Neural progenitor cell (in vitro differentiated cells): ENCODE data around the gene GALNT18. TPM values are rescaled to one million over a fixed set of nuclear protein-coding genes. Genes with fewer than 3 reads are reported as not detected.
A peak's percentile ranks its signal among the peaks of the same experiment; 100 is the strongest.

Source experiments
- DNase-seq: peaks from one replicate; pipeline ENCODE4 v3.0.0-alpha.2; 2016; ENCODE audit warnings: low spot score
- H2AFZ ChIP-seq: fragments of 200-600 bp; sonication (generic); replicated peaks from 2 replicates; pipeline ENCODE4 v1.6.1; 2016; ENCODE audit warnings: antibody characterized with exemption
- H3F3A ChIP-seq: fragments of 200-600 bp; sonication (generic); 2 replicates; pipeline ENCODE4 v1.6.1; 2016; ENCODE audit warnings: antibody characterized with exemption, low read depth
- H3K27ac ChIP-seq: fragments of 200-600 bp; sonication (generic); 2 replicates; pipeline ENCODE4 v1.5.1; 2016; ENCODE audit warnings: mild to moderate bottlenecking
- H3K27me3 ChIP-seq: fragments of 200-600 bp; sonication (generic); 2 replicates; pipeline ENCODE4 v1.6.1; 2016; ENCODE audit warnings: mild to moderate bottlenecking, moderate library complexity
- H3K36me3 ChIP-seq: fragments of 200-600 bp; sonication (generic); 2 replicates; pipeline ENCODE4 v1.5.1; 2016
- H3K4me1 ChIP-seq: fragments of 200-600 bp; sonication (generic); 2 replicates; pipeline ENCODE4 v1.6.1; 2016; ENCODE audit warnings: mixed run types
- H3K4me2 ChIP-seq: fragments of 200-600 bp; sonication (generic); 2 replicates; pipeline ENCODE4 v1.6.1; 2016
- H3K4me3 ChIP-seq: fragments of 200-600 bp; sonication (generic); 2 replicates; pipeline ENCODE4 v1.5.1; 2016
- H3K79me2 ChIP-seq: fragments of 200-600 bp; sonication (generic); 2 replicates; pipeline ENCODE4 v1.6.1; 2016; ENCODE audit warnings: low read depth
- H3K9ac ChIP-seq: fragments of 200-600 bp; sonication (generic); 2 replicates; pipeline ENCODE4 v1.6.1; 2016
- H3K9me3 ChIP-seq: fragments of 200-600 bp; sonication (generic); 2 replicates; pipeline ENCODE4 v1.5.1; 2016; ENCODE audit warnings: low read depth
- H4K20me1 ChIP-seq: fragments of 200-600 bp; sonication (generic); 2 replicates; pipeline ENCODE4 v1.6.1; 2016; ENCODE audit warnings: low read depth
- H3K27ac Mint-ChIP-seq: 3 replicates; pipeline ENCODE4 v1.8.0; 2021; ENCODE audit warnings: mixed read lengths
- H3K27me3 Mint-ChIP-seq: 2 replicates; pipeline ENCODE4 v1.8.0; 2022; ENCODE audit warnings: low read depth, mild to moderate bottlenecking, inconsistent platforms, moderate library complexity, mixed read lengths; ENCODE audit not compliant: insufficient read depth
- H3K36me3 Mint-ChIP-seq: 3 replicates; pipeline ENCODE4 v1.8.0; 2021; ENCODE audit warnings: mixed read lengths
- H3K4me1 Mint-ChIP-seq: 3 replicates; pipeline ENCODE4 v1.8.0; 2021; ENCODE audit warnings: mixed read lengths
- H3K4me3 Mint-ChIP-seq: 3 replicates; pipeline ENCODE4 v1.8.0; 2021; ENCODE audit warnings: mild to moderate bottlenecking, moderate library complexity, mixed read lengths
- H3K9me3 Mint-ChIP-seq: 3 replicates; pipeline ENCODE4 v1.8.0; 2020; ENCODE audit warnings: mixed read lengths
- CTCF ChIP-seq: fragments of 200-600 bp; sonication (generic); IDR thresholded peaks from 2 replicates; pipeline ENCODE4 v1.5.1; 2017; ENCODE audit warnings: antibody characterized with exemption, mild to moderate bottlenecking
- EZH2 ChIP-seq: fragments of 200-600 bp; sonication (generic); IDR thresholded peaks from 2 replicates; pipeline ENCODE4 v1.6.1; 2017; ENCODE audit warnings: antibody characterized with exemption, mild to moderate bottlenecking, moderate library complexity
- EZH2phosphoT487 ChIP-seq: fragments of 200-600 bp; sonication (generic); IDR thresholded peaks from 2 replicates; pipeline ENCODE4 v1.6.1; 2017; ENCODE audit warnings: antibody characterized with exemption
- total RNA-seq: library from RNA; depleted of rRNA; stranded (reverse); fragments of >200 nt; gene quantifications from 2 replicates; pipeline ENCODE4 v1.2.3, GENCODE V29; 2015; ENCODE audit warnings: low replicate concordance

Gene GALNT18
- total RNA-seq, 1 donor from 2014 or later: 2.4 TPM

GRCh38 chr11:11565636-11566035 is 56.2 kb downstream of the GALNT18 start:
- Histone ChIP-seq H3K79me2 (no peaks in the 10 kb centered on the region), H3K9ac (no peak overlapping the region), H4K20me1 (no peaks in the 10 kb centered on the region), H3K4me3 (no peak overlapping the region), H3K27me3 (no peaks in the 10 kb centered on the region), H3K27ac (no peak overlapping the region), H3F3A (no peaks in the 10 kb centered on the region), H3K36me3 (no peaks in the 10 kb centered on the region), H3K4me1 (no peaks in the 10 kb centered on the region), H3K9me3 (no peaks in the 10 kb centered on the region), H3K4me2 (no peak overlapping the region), H2AFZ (no peak overlapping the region)
- TF ChIP-seq EZH2phosphoT487: no peak
- no peak for TF ChIP-seq CTCF
- no peak for TF ChIP-seq EZH2
- Mint-ChIP-seq H3K27me3 (no peaks in the 10 kb centered on the region), H3K36me3 (no peaks in the 10 kb centered on the region), H3K4me1 (peaks cover 6% of the 10 kb centered on the region), H3K4me3 (no peak overlapping the region), H3K9me3 (no peaks in the 10 kb centered on the region), H3K27ac (no peak overlapping the region)
- DNase-seq: no peak

- H3K27ac Mint-ChIP-seq: peak overlapping the region; percentile 50
- no peak overlapping the region for H3K27ac ChIP-seq
Measured at GRCh38 chr11:11563200-11563975, 58.4 kb downstream of the GALNT18 start.

GRCh38 chr11:11561991-11562390 is 59.8 kb downstream of the GALNT18 start:
- Histone ChIP-seq H3K4me3 (no peak overlapping the region), H2AFZ (no peak overlapping the region), H3K4me1 (no peaks in the 10 kb centered on the region), H3K27ac (no peak overlapping the region), H3K4me2 (no peak overlapping the region), H3K9me3 (no peaks in the 10 kb centered on the region), H3K9ac (no peak overlapping the region), H4K20me1 (no peaks in the 10 kb centered on the region), H3K36me3 (no peaks in the 10 kb centered on the region), H3K79me2 (no peaks in the 10 kb centered on the region), H3K27me3 (no peaks in the 10 kb centered on the region), H3F3A (no peaks in the 10 kb centered on the region)
- Mint-ChIP-seq H3K36me3 (no peaks in the 10 kb centered on the region), H3K9me3 (no peaks in the 10 kb centered on the region), H3K4me1 (no peaks in the 10 kb centered on the region), H3K27ac (no peak overlapping the region), H3K27me3 (peaks cover 3% of the 10 kb centered on the region), H3K4me3 (no peak overlapping the region)
- DNase-seq: no peak
- TF ChIP-seq CTCF (no peak), EZH2 (no peak), EZH2phosphoT487 (no peak)

More at GRCh38 chr11:11563200-11563975, 58.4 kb downstream of the GALNT18 start:
- Histone ChIP-seq H3K9ac (no peak overlapping the region), H4K20me1 (no peaks in the 10 kb centered on the region), H3K4me2 (no peak overlapping the region), H3K9me3 (no peaks in the 10 kb centered on the region), H3K4me1 (no peaks in the 10 kb centered on the region), H3K79me2 (no peaks in the 10 kb centered on the region), H3K27me3 (no peaks in the 10 kb centered on the region), H2AFZ (no peak overlapping the region), H3K36me3 (no peaks in the 10 kb centered on the region), H3K4me3 (no peak overlapping the region), H3F3A (no peaks in the 10 kb centered on the region)
- Mint-ChIP-seq H3K4me3 (no peak overlapping the region), H3K27me3 (peaks cover 3% of the 10 kb centered on the region), H3K4me1 (no peaks in the 10 kb centered on the region), H3K9me3 (no peaks in the 10 kb centered on the region), H3K36me3 (no peaks in the 10 kb centered on the region)
- no peak for DNase-seq
- TF ChIP-seq EZH2: no peak
- no peak for TF ChIP-seq CTCF
- no peak for TF ChIP-seq EZH2phosphoT487
